Measurements from ENCODE around the gene AKR1B1.

- TF ChIP-seq CTCF (IDR thresholded peaks at IDR 0.05) = no peak
- TF ChIP-seq POLR2A (IDR thresholded peaks at IDR 0.05) = no peak
Observed at GRCh38 chr7:134425777-134426176, 33.1 kb downstream of the AKR1B1 start.
